ENCODE results near the gene CCDC12. TPM values are rescaled to one million over a fixed set of nuclear protein-coding genes. Genes with fewer than 3 reads are reported as not detected.

Gene CCDC12
- total RNA-seq, 1 donor from 2014 or later, result 50.5 TPM

- H3K4me1 Mint-ChIP-seq, result peaks cover 12% of the 10 kb centered on the region
- no peak for TF ChIP-seq CTCF (IDR thresholded peaks at IDR 0.05; ENCODE audit: unreplicated experiment)
- no peak overlapping the region for H3K27ac Mint-ChIP-seq
- peaks cover 6% of the 10 kb centered on the region for H3K36me3 Mint-ChIP-seq
- no peak for DNase-seq (ENCODE audit: low spot score in 2 of 2, unreplicated experiment in 2 of 2)
- H3K9me3 Mint-ChIP-seq, result no peaks in the 10 kb centered on the region
- H3K27me3 Mint-ChIP-seq (ENCODE audit: low read depth), result no peaks in the 10 kb centered on the region
- no peak overlapping the region for H3K4me3 Mint-ChIP-seq
Measured at GRCh38 chr3:46992231-46992630, 15.7 kb upstream of the CCDC12 start.

GRCh38 chr3:46991406-46992165 is 15.0 kb upstream of the CCDC12 start:
- peaks cover 6% of the 10 kb centered on the region for H3K36me3 Mint-ChIP-seq
- H3K9me3 Mint-ChIP-seq, result no peaks in the 10 kb centered on the region
- no peak overlapping the region for H3K27ac Mint-ChIP-seq
- H3K4me1 Mint-ChIP-seq, result peaks cover 11% of the 10 kb centered on the region
- H3K27me3 Mint-ChIP-seq (ENCODE audit: low read depth), result no peaks in the 10 kb centered on the region
- no peak overlapping the region for H3K4me3 Mint-ChIP-seq
- no peak for DNase-seq (ENCODE audit: low spot score in 2 of 2, unreplicated experiment in 2 of 2)
- no peak for TF ChIP-seq CTCF (IDR thresholded peaks at IDR 0.05; ENCODE audit: unreplicated experiment)

- Mint-ChIP-seq H3K4me1 (peaks cover 14% of the 10 kb centered on the region), H3K9me3 (no peaks in the 10 kb centered on the region), H3K27me3 (ENCODE audit: low read depth) (no peaks in the 10 kb centered on the region), H3K27ac (no peak overlapping the region), H3K4me3 (no peak overlapping the region), H3K36me3 (peaks cover 6% of the 10 kb centered on the region)
- no peak for TF ChIP-seq CTCF (IDR thresholded peaks at IDR 0.05; ENCODE audit: unreplicated experiment)
- DNase-seq (ENCODE audit: low spot score in 2 of 2, unreplicated experiment in 2 of 2), result no peak
Measured at GRCh38 chr3:46990573-46991374, 14.2 kb upstream of the CCDC12 start.

- H3K36me3 Mint-ChIP-seq, result peaks cover 6% of the 10 kb centered on the region
- DNase-seq (ENCODE audit: low spot score in 2 of 2, unreplicated experiment in 2 of 2), result no peak
- no peak for TF ChIP-seq CTCF (IDR thresholded peaks at IDR 0.05; ENCODE audit: unreplicated experiment)
- H3K9me3 Mint-ChIP-seq, result no peaks in the 10 kb centered on the region
- no peak overlapping the region for H3K27ac Mint-ChIP-seq
- no peaks in the 10 kb centered on the region for H3K27me3 Mint-ChIP-seq (ENCODE audit: low read depth)
- H3K4me1 Mint-ChIP-seq, result peaks cover 17% of the 10 kb centered on the region
- H3K4me3 Mint-ChIP-seq, result no peak overlapping the region
Measured at GRCh38 chr3:46989146-46989810, 12.7 kb upstream of the CCDC12 start.

GRCh38 chr3:46988616-46989015 is 12.1 kb upstream of the CCDC12 start:
- no peak overlapping the region for H3K4me3 Mint-ChIP-seq
- H3K27ac Mint-ChIP-seq, result no peak overlapping the region
- H3K4me1 Mint-ChIP-seq, result peaks cover 17% of the 10 kb centered on the region
- peaks cover 6% of the 10 kb centered on the region for H3K36me3 Mint-ChIP-seq
- no peaks in the 10 kb centered on the region for H3K9me3 Mint-ChIP-seq
- no peaks in the 10 kb centered on the region for H3K27me3 Mint-ChIP-seq (ENCODE audit: low read depth)
- no peak for TF ChIP-seq CTCF (IDR thresholded peaks at IDR 0.05; ENCODE audit: unreplicated experiment)
- no peak for DNase-seq (ENCODE audit: low spot score in 2 of 2, unreplicated experiment in 2 of 2)
